ENCODE data around the gene LMNA.
A peak's percentile ranks its signal among the peaks of the same experiment; 100 is the strongest.

LMNA gene

DNA sequence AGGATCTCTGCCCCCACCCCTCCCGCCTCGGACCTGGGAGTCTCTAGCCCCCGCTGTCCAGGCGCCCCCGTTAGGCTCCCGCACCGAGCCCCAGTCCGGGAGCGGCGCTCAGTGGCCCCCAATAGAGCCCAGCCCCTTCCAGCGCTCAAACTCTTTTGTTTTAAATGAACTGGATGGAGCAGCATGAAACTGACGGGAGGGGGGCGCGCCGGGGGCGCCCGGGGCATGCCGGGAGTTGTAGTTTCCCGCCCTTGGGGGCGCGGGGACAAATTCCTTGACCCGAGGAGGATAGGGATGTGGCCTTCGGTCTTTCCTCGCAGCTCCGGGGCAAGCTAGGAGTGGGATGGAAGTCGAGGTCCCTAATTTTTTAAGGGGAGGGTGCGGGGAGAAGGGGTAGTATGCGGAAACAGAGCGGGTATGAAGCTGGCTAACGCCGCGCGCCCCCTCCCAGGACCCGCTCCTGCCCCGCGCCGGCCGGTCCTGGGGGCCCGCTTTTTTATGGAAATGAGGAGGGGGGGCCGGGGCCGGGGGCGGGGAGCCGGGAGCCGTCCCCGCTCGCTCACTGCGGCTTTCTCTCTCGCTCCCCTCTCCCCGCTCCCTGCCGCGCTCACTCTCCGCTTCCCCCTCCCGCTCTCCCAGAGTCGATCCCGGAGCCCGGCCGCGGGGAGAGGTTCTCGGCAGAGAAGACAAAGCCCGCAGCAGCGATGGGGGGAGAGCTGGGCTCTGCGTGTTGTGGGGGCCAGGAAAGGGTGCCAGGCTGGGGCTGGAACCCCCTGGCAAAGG lies 32.0 kb upstream of the LMNA start, which contains the start of gene MEX3A:
TSS of gene MEX3A (minus strand) at position 157 of the 783 bp plus-strand sequence. CDS start 467 bp downstream, outside the sequence.
- peak; percentile 57 for DNase-seq

GRCh38 chr1:156083800-156084790 lies 30.4 kb upstream of the LMNA start:
- DNase-seq, result no peak

DNA sequence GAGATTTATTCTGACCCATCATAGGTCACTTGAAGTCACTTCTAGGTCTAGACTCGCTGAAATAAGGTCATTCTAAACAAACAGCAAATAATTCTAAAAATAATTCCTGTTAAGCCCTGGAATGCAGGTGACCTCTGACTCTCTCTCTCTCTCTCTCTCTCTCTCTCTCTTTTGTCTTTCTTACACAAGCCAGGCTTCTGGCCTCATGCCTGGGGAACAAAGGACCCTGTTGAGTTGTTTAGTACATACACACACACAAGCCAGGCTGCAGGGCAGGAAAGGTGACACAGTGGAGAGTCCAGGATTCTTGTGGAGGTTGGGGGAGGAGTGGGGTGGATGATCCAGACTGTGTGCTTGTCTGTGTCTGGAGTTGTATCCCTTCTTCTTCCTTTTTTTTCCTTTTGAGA lies 28.3 kb upstream of the LMNA start:
- DNase-seq, result no peak

- no peak for DNase-seq
These were observed 24.8 kb upstream of the LMNA start for GRCh38 chr1:156089704-156090103.

GRCh38 chr1:156090138-156090839 lies 24.2 kb upstream of the LMNA start:
- no peak for DNase-seq

DNA sequence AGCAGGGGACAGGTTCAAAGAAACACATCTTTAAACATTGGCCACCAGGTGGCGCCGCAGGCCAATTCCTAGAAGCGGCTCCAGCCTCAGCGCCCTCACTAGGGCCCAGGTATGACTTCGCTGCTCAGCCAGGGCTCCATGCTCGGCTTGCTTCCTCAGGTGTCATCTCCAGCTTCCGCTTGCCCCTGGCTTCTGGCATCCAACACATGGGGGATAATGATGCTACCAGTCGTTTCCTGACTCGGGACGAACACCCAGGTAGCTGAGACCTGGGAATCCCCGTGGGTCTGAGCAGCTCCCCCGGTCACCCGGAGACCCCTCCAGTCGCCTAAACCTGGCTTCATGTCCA lies 23.7 kb upstream of the LMNA start:
- peak; percentile 86 for DNase-seq

DNA sequence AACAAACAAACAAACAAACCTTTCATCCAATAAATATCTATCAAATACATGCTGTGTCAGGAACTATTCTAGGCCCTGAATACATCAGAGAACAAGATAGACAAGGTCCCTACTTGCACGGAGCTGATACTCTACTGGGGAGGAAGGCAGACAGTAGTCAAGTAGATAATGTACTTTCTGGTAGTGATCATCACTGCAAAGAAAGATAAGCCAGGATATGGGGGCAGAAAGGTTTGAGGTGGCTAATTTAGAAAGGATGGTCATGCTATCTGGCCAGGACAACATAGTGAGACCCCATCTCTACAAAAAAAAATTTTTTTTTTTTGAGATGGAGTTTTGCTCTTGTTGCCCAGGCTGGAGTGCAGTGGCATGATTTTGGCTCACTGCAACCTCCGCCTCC lies 22.9 kb upstream of the LMNA start:
- DNase-seq, result no peak

DNA sequence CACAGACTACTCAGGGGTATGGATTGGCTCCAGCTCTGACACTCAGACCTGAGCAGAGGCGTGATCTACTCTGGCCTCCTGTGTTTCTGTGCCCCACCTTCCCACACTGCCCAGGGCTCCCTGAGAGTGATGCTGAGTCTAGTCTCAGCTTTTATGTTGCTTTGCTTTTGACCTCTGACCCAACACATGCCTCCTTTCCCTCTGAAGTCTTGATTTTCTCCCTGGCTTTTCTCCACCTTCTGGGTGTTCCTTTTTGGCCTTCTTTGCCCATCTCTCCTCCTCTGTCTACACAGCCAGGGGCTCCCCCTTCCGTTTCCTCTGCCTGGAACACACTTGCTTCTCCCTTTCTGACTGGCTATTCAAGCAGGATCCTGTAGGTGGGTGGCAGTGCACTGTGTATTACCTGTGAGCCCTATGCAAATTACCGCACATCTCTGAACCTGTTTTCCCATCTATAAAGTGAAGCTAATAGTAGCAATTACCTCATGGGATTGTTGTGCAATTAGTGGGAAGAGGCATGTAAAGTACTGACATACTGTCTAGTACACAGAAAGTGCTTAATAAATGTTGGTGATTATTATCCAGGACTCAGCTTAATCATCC lies 18.5 kb upstream of the LMNA start:
- DNase-seq, result no peak

GRCh38 chr1:156096640-156097391 lies 17.7 kb upstream of the LMNA start:
- peak; percentile 62 for DNase-seq

DNA sequence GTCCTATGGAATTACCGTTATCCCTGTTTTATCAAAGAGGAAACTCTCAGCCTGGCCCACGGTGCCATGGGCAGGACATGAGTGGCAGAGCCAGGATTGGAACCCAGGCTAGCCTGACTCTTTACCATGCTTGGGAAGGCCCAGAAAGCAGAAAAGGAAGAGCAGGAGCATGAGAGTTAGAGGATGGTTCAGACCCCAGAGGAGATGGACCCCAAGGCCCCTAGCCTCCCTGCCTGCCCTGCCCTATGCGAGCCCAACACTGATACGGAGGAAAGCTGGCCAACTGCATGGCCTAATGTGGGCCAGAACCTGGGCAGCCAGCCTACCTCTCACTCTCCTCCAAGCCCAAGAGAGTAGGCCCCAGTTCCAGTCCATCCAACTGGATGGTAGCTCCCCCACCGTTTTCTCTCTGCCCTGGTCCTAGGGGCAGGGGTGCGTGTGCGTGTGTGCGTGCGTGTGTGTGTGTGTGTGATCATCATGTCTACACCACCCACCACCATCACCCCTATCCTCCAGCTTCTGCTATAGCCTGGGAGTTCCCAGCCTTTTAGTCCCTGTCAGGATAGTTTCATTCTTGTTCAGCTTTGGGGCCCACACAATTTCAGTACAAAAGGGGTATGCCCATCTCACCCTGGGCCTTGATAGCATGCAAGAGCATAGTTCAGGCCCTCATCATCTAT lies 16.9 kb upstream of the LMNA start:
- no peak for DNase-seq

DNA sequence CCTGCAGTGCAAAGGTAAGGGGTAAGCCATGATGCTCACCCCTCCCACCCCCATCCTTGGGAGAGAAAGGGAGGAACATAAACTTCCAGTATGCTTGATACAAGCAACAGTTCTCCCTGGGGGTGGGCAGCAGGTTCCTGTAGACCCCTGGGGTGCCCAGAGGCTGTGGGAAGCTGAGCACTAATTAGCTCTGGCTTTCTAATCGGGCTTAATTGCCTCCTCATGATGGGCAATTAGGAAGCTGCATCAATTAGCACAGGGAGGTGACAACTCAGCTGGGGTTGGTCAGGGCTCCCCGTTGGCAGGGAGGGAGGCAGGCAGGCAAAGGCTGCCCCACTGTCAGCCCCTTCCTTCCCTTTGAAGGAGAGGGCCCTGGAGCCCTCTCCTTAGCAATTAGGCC lies 15.7 kb upstream of the LMNA start:
- DNase-seq, result peak; percentile 85

DNA sequence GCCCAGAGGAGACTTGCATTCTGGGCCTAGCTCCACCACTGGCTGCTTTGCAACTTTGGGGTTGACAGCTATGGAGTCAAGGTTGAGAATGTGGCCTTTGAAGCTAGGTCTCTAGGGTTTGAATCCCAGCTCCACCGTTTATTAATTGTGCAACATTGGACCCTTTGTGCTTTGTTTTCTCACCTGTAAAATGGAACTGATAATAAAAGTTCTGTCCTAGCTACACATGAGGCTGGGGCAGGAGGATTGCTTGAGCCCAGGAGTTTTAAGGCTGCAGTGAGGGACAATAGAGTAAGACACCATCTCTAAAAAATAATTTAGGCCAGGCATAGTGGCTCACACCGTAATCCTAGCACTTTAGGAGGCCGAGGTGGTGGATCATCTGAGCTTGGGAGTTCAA lies 15.2 kb upstream of the LMNA start:
- no peak for DNase-seq

DNA sequence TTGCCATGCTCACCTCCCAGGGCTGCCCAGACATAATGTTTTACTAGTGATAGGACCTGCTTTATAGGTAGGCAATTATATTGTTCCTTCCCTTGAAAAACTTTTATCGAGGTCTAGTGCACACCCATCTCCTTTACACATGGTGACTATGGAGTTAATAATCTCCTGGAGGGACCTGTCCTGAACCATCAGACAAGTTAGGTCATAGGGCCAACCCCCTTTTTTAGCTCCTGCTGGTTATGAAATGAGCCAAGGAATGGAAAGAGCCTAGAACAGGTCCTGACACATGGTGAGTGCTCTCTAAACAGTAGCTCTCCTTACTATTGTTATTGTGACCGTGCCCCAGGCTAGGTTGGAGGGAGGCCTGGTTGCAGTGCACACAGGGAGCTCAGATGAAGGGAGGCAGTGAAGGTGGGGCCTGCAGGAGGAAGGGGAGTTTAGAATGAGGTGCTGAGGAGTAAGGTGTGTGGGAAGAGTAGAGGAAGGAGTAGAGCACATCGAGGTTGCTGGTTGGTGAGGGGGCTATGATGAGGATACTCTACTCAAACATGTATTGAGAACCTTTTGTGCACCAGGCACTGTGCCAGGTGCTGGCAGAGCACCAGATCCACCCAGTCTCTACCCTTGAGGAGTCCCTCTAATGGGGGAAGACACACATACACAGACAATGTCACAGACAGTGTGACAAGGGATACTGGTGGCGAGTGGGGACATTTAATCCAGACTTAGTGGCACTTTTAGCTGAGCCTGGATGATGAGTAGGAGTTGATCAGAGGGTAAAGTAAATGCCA lies 14.1 kb upstream of the LMNA start:
- peak; percentile 24 for DNase-seq

- no peak for DNase-seq
These were observed 12.6 kb upstream of the LMNA start for GRCh38 chr1:156101880-156102279.

GRCh38 chr1:156102633-156103511 lies 11.6 kb upstream of the LMNA start:
- DNase-seq, result no peak

DNA sequence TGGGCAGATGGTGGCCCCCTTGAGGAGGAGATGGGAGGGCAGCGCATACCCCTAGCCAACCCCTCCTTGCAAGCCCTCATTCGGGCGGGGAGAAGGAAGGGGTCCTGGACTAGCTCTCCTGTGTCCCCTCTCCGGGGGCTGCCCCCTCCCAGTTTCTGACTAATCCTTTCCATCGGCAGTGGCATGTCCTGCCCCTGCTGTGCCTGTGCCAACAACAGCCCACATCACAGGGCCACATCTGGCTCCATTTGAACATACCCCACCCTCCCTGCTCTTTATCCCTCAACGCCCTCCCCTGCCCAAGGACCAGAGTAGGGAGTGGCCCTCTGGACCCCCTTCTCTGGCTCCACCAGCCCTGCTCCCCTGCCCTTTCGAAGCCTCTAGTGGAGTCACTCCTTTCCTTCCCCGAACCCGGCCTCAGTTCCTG lies 11.0 kb upstream of the LMNA start:
- DNase-seq, result no peak

GRCh38 chr1:156104065-156104810 lies 10.3 kb upstream of the LMNA start:
- DNase-seq, result peak; percentile 77
